HCT116 (cell line): ENCODE data around the gene MRPS16. TPM values are rescaled to one million over a fixed set of nuclear protein-coding genes. Genes with fewer than 3 reads are reported as not detected.

Source experiments
- ATAC-seq: fragments of 200-7000 bp; cut with Tn5 transposase; 2 replicates; pipeline ENCODE4 v1.9.1; 2020; ENCODE audit warnings: mild to moderate bottlenecking, moderate library complexity
- BruUV-seq: library from RNA; stranded (reverse); fragments of 400-500 nt; replicated peaks from 2 replicates; lab custom pipeline; 2021; lab: Mats Ljungman, UMichigan
- CTCF ChIA-PET: fragments of 300-600 bp; sonication (Branson Sonifier 250); formaldehyde crosslinking; loops from one replicate; lab custom pipeline; 2021; ENCODE audit warnings: antibody characterized with exemption; lab: Charles Lee
- POLR2A ChIA-PET: fragments of 300-600, 350-600 bp; sonication (Branson Sonifier 250); formaldehyde crosslinking; loops from one replicate; lab custom pipeline; 2021; ENCODE audit warnings: antibody characterized with exemption; lab: Charles Lee
- RAD21 ChIA-PET, 2 experiments: fragments of 300-600 bp; sonication (Branson Sonifier 250); formaldehyde crosslinking; loops; one replicate each; lab custom pipeline; 2023; ENCODE audit warnings: low total read pairs in 2 of 2; ENCODE audit not compliant: uncharacterized antibody in 2 of 2, unreplicated experiment in 2 of 2, low non-redundant PET in 1 of 2; lab: Charles Lee
- DNase-seq: peaks from one replicate; pipeline ENCODE4 v3.0.0-alpha.2; 2010; ENCODE audit warnings: low read depth, low spot score
- H2AFZ ChIP-seq: fragments of 200-600 bp; shearing (Covaris generic), sonication (generic); 2 replicates; pipeline ENCODE4 v1.6.1; 2017; ENCODE audit warnings: low read depth, mixed run types, mixed read lengths, antibody characterized with exemption, low read length; ENCODE audit not compliant: poor library complexity, severe bottlenecking
- H3K27ac ChIP-seq: 2 replicates; pipeline ENCODE4 v1.5.1; 2012; ENCODE audit warnings: low read depth, low read length
- H3K27me3 ChIP-seq: fragments of 200-600 bp; sonication (generic); 2 replicates; pipeline ENCODE4 v1.6.1; 2016; ENCODE audit warnings: mixed run types, low read length, mixed read lengths; ENCODE audit not compliant: insufficient read depth
- H3K36me3 ChIP-seq, 2 experiments: fragments of 200-500 bp in 1 of 2; fragments of 200-600 bp in 1 of 2; sonication (Bioruptor generic) in 1 of 2; sonication (generic) in 1 of 2; 2 replicates each; pipeline versions ENCODE4 v1.5.1 to v1.6.1; 2014 to 2016; ENCODE audit warnings: low read length in 2 of 2, inconsistent platforms in 1 of 2, mixed read lengths in 1 of 2, mixed run types in 1 of 2; ENCODE audit not compliant: insufficient read depth in 2 of 2, control insufficient read depth in 1 of 2
- H3K4me1 ChIP-seq, 2 experiments: fragments of 200-600 bp in 1 of 2; sonication (generic) in 1 of 2; 2 replicates each; pipeline versions ENCODE4 v1.5.1 to v1.6.1; 2012 to 2017; ENCODE audit warnings: low read length in 2 of 2, inconsistent platforms in 1 of 2, mild to moderate bottlenecking in 1 of 2, mixed read lengths in 1 of 2, mixed run types in 1 of 2, moderate library complexity in 1 of 2; ENCODE audit not compliant: insufficient read depth in 2 of 2, control insufficient read depth in 1 of 2
- H3K4me2 ChIP-seq: fragments of 200-600 bp; sonication (generic); 2 replicates; pipeline ENCODE4 v1.6.1; 2017; ENCODE audit warnings: mixed run types, low read length, mixed read lengths
- H3K4me3 ChIP-seq, 2 experiments: fragments of 200-600 bp in 1 of 2; sonication (generic) in 1 of 2; replicated peaks in 1 of 2; 2 replicates each; pipeline ENCODE4 v1.5.1; 2011 to 2016; ENCODE audit warnings: low read length in 2 of 2, control low read depth in 1 of 2, low read depth in 1 of 2, mild to moderate bottlenecking in 1 of 2, mixed read lengths in 1 of 2, mixed run types in 1 of 2
- H3K79me2 ChIP-seq: fragments of 200-600 bp; sonication (generic); 2 replicates; pipeline ENCODE4 v1.6.1; 2017; ENCODE audit warnings: mild to moderate bottlenecking, mixed run types, low read length, moderate library complexity, mixed read lengths; ENCODE audit not compliant: insufficient read depth
- H3K9ac ChIP-seq: fragments of 200-600 bp; sonication (generic); 2 replicates; pipeline ENCODE4 v1.6.1; 2016; ENCODE audit warnings: low read length, mixed read lengths
- H3K9me2 ChIP-seq: fragments of 200-600 bp; sonication (generic), shearing (Covaris generic); 2 replicates; pipeline ENCODE4 v1.6.1; 2017; ENCODE audit warnings: mixed run types, mild to moderate bottlenecking, moderate library complexity; ENCODE audit not compliant: insufficient read depth
- H3K9me3 ChIP-seq, 2 experiments: fragments of 200-500 bp in 1 of 2; fragments of 200-600 bp in 1 of 2; sonication (Bioruptor generic) in 1 of 2; sonication (generic) in 1 of 2; 2 replicates each; pipeline ENCODE4 v1.6.1; 2014 to 2017; ENCODE audit warnings: low read length in 2 of 2, mixed read lengths in 2 of 2, inconsistent platforms in 1 of 2, low read depth in 1 of 2, mild to moderate bottlenecking in 1 of 2, mixed run types in 1 of 2, moderate library complexity in 1 of 2; ENCODE audit not compliant: control insufficient read depth in 1 of 2, insufficient read depth in 1 of 2
- H4K20me1 ChIP-seq: fragments of 200-600 bp; sonication (generic), shearing (Covaris generic); 2 replicates; pipeline ENCODE4 v1.6.1; 2017; ENCODE audit warnings: mixed run types, mild to moderate bottlenecking, moderate library complexity; ENCODE audit not compliant: insufficient read depth
- CBX3 ChIP-seq: IDR thresholded peaks from 2 replicates; pipeline ENCODE4 v1.6.1; 2012; ENCODE audit warnings: low read depth
- CEBPB ChIP-seq: IDR thresholded peaks from 2 replicates; pipeline ENCODE4 v1.6.1; 2012; ENCODE audit warnings: low read depth
- CTCF ChIP-seq, 3 experiments: fragments of 200-600 bp in 1 of 3; sonication (generic) in 1 of 3; IDR thresholded peaks in 2 of 3; conservative IDR thresholded peaks in 1 of 3; 2 replicates each; pipeline ENCODE4 v1.5.1; 2012 to 2017; ENCODE audit warnings: low read depth in 2 of 3, low read length in 2 of 3, antibody characterized with exemption in 1 of 3, borderline replicate concordance in 1 of 3, control low read depth in 1 of 3, mild to moderate bottlenecking in 1 of 3, mixed read lengths in 1 of 3, mixed run types in 1 of 3, moderate library complexity in 1 of 3; ENCODE audit not compliant: insufficient read depth in 1 of 3
- EGR1 ChIP-seq: IDR thresholded peaks from 2 replicates; pipeline ENCODE4 v1.6.1; 2012; ENCODE audit warnings: low read depth
- ELF1 ChIP-seq: IDR thresholded peaks from 2 replicates; pipeline ENCODE4 v1.6.1; 2012; ENCODE audit warnings: low read depth, borderline replicate concordance
- EZH2phosphoT487 ChIP-seq: fragments of 200-600 bp; IDR thresholded peaks from 2 replicates; pipeline ENCODE4 v1.6.1; 2018; ENCODE audit warnings: antibody characterized with exemption, borderline replicate concordance
- FOSL1 ChIP-seq: IDR thresholded peaks from 2 replicates; pipeline ENCODE4 v1.6.1; 2012; ENCODE audit warnings: low read depth
- JUND ChIP-seq: IDR thresholded peaks from 2 replicates; pipeline ENCODE4 v1.6.1; 2012
- MAX ChIP-seq: IDR thresholded peaks from 2 replicates; pipeline ENCODE4 v1.6.1; 2012
- POLR2AphosphoS5 ChIP-seq: IDR thresholded peaks from 2 replicates; pipeline ENCODE4 v1.6.1; 2011; ENCODE audit warnings: mild to moderate bottlenecking, low read depth, low read length, moderate library complexity
- RAD21 ChIP-seq: IDR thresholded peaks from 2 replicates; pipeline ENCODE4 v1.6.1; 2012; ENCODE audit warnings: low read depth, mild to moderate bottlenecking
- REST ChIP-seq: IDR thresholded peaks from 2 replicates; pipeline ENCODE4 v1.6.1; 2012; ENCODE audit warnings: low read depth
- SIN3A ChIP-seq: IDR thresholded peaks from 2 replicates; pipeline ENCODE4 v1.6.1; 2012; ENCODE audit warnings: low read depth
- SP1 ChIP-seq: IDR thresholded peaks from 2 replicates; pipeline ENCODE4 v1.6.1; 2012; ENCODE audit warnings: low read depth
- SRF ChIP-seq: IDR thresholded peaks from 2 replicates; pipeline ENCODE4 v1.6.1; 2012; ENCODE audit warnings: low read depth
- TCF7L2 ChIP-seq: IDR thresholded peaks from 2 replicates; pipeline ENCODE4 v1.7.0; 2011; ENCODE audit warnings: borderline replicate concordance, inconsistent platforms; ENCODE audit not compliant: insufficient read depth, insufficient read length; ENCODE audit errors: extremely low read depth
- YY1 ChIP-seq: IDR thresholded peaks from 2 replicates; pipeline ENCODE4 v1.6.1; 2011; ENCODE audit warnings: low read length, low read depth, moderate library complexity, mild to moderate bottlenecking; ENCODE audit not compliant: insufficient replicate concordance; ENCODE audit errors: extremely low read depth
- ZBTB33 ChIP-seq: IDR thresholded peaks from 2 replicates; pipeline ENCODE4 v1.6.1; 2011; ENCODE audit warnings: mild to moderate bottlenecking, low read length, moderate library complexity; ENCODE audit not compliant: insufficient replicate concordance; ENCODE audit errors: extremely low read depth
- ZFX ChIP-seq: fragments of 450-650 bp; IDR thresholded peaks from 2 replicates; pipeline ENCODE4 v1.6.1; 2017
- ZNF274 ChIP-seq: fragments of 200-500 bp; sonication (Bioruptor generic); IDR thresholded peaks from 2 replicates; pipeline ENCODE4 v1.6.1; 2014; ENCODE audit warnings: mild to moderate bottlenecking, low read depth, low read length, inconsistent platforms
- intact Hi-C: fragments of 100-400 bp; cut with micrococcal nuclease; formaldehyde crosslinking; loops from 2 replicates; pipeline ENCODE4 v1.10.0; 2022
- total RNA-seq: library from RNA; stranded (reverse); gene quantifications from one replicate; pipeline ENCODE4 v1.2.1, GENCODE V29; 2021; ENCODE audit not compliant: unreplicated experiment

The MRPS16 gene
- total RNA-seq, 1 experiment from 2014 or later, result 122 TPM

GRCh38 chr10:73229567-73229966, 22.9 kb downstream of the MRPS16 start:
- H3K9me3 ChIP-seq, result no peaks in the 10 kb centered on the region
- H3K36me3 ChIP-seq, result peaks cover 2 to 6% of the 10 kb centered on the region in 2 experiments; a peak in 2 of 4 replicates
- no peaks in the 10 kb centered on the region for H3K79me2 ChIP-seq
- ChIA-PET POLR2A (no interaction called here), CTCF (no interaction called here), RAD21 (no interaction called here)
- DNase-seq (no peak), ATAC-seq (no peak)
- H4K20me1 ChIP-seq, result no peaks in the 10 kb centered on the region; the same call in 1 of the 2 replicates
- TF ChIP-seq EGR1, result no peak
- no peak for TF ChIP-seq CEBPB
- TF ChIP-seq CTCF (IDR thresholded peaks at IDR 0.05 in 2 of 3, conservative IDR thresholded peaks at IDR 0.05 in 1 of 3; ENCODE audit: borderline replicate concordance in 1 of 3, insufficient read depth in 1 of 3, low read depth in 2 of 3, low read length in 2 of 3), result no peak
- no peak for TF ChIP-seq MAX
- TF ChIP-seq RAD21, result no peak
- TF ChIP-seq SRF, result no peak
- no peak for TF ChIP-seq ZFX
- TF ChIP-seq FOSL1, result no peak
- no peak for TF ChIP-seq CBX3
- TF ChIP-seq POLR2AphosphoS5, result no peak
- TF ChIP-seq TCF7L2, result no peak
- TF ChIP-seq JUND, result no peak
- TF ChIP-seq ZBTB33, result no peak
- TF ChIP-seq ZNF274, result no peak
- TF ChIP-seq SIN3A, result no peak
- no peak for TF ChIP-seq EZH2phosphoT487
- TF ChIP-seq YY1, result no peak
- no peak for TF ChIP-seq REST
- no peak for TF ChIP-seq SP1
- no peak for TF ChIP-seq ELF1
- H3K4me2 ChIP-seq, result no peak overlapping the region
- no peak overlapping the region for H2AFZ ChIP-seq
- intact Hi-C loops, result no loop called here
- no peak overlapping the region for H3K27ac ChIP-seq
- H3K27me3 ChIP-seq, result no peaks in the 10 kb centered on the region
- H3K4me3 ChIP-seq, result no peak overlapping the region
- H3K9me2 ChIP-seq, result no peaks in the 10 kb centered on the region
- no peak overlapping the region for H3K9ac ChIP-seq
- no peaks in the 10 kb centered on the region for H3K4me1 ChIP-seq
- no TSS peak for BruUV-seq
